ENCODE data around the gene TNFRSF19. TPM values are rescaled to one million over a fixed set of nuclear protein-coding genes. Genes with fewer than 3 reads are reported as not detected.

TNFRSF19 gene
- total RNA-seq, 1 donor from 2014 or later: 0.85 TPM

DNA sequence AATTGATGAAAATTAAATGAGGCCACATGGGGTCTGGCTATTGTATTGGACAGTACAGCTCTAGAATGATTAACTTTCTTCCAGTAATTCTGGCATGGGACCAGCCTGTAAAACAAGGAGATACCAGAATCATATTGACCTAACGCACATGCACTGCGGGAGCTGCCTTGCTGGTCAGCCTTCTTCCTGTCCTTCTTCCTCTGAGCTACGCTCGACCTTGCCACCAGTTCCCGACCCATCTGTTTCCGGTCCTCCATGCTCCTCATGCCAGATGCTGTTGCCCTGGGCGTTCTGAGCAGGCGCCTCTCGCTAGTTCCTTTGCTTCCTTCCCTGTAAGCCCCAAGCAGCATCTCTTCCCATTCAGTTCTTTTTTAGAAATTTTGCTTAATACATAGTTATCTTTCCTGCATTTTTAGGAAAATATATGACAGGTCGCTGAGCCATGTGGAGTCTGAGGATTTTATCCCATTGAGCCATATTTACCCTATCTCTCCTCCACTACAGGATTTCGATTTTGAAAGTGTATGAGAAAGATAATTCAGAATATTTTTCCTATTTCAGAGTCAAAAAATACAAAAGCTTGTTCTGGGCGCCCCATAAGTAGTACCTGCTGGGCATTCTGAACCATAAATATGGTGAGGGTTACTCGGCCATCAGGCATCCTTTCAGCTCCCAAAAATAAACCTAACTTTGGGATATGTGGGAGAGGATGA is 38.6 kb downstream of the TNFRSF19 start:
- no peaks in the 10 kb centered on the region for H3K27me3 ChIP-seq
- peak overlapping the region in 1 of 2 donors; percentile 29 for H3K4me3 ChIP-seq
- H3K27ac ChIP-seq: no peak overlapping the region
- no peaks in the 10 kb centered on the region for H3K36me3 ChIP-seq
- intact Hi-C loops (cut with DNase I): no loop called here
- H3K4me1 ChIP-seq: no peaks in the 10 kb centered on the region
- DNase-seq (ENCODE audit: low spot score in 2 of 2): peak in 1 of 2 donors; percentile 70
- TF ChIP-seq, protein P1, sequence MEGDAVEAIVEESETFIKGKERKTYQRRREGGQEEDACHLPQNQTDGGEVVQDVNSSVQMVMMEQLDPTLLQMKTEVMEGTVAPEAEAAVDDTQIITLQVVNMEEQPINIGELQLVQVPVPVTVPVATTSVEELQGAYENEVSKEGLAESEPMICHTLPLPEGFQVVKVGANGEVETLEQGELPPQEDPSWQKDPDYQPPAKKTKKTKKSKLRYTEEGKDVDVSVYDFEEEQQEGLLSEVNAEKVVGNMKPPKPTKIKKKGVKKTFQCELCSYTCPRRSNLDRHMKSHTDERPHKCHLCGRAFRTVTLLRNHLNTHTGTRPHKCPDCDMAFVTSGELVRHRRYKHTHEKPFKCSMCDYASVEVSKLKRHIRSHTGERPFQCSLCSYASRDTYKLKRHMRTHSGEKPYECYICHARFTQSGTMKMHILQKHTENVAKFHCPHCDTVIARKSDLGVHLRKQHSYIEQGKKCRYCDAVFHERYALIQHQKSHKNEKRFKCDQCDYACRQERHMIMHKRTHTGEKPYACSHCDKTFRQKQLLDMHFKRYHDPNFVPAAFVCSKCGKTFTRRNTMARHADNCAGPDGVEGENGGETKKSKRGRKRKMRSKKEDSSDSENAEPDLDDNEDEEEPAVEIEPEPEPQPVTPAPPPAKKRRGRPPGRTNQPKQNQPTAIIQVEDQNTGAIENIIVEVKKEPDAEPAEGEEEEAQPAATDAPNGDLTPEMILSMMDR (IDR thresholded peaks at IDR 0.05): no peak
- no peaks in the 10 kb centered on the region for H3K9me3 ChIP-seq

DNA sequence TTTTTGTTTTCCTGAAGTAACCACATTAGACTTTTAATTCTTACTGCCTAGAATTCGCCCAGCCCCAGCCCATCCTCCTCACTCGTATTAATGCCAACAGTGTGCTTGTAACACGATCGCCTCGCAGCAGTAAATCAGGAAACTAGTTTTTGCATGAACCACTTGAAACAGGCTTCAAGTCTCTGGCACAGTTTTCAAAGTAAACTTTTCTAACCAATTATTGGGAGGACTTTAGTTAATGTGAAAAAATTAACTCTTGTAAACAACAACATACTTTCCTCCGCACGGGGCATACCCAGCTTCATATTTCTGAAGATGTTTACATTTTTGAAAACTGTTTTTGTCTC is 39.2 kb downstream of the TNFRSF19 start:
- H3K36me3 ChIP-seq: no peaks in the 10 kb centered on the region
- peak overlapping the region in 1 of 2 donors; percentile 29 for H3K4me3 ChIP-seq
- TF ChIP-seq, protein P1 (IDR thresholded peaks at IDR 0.05): no peak
- H3K9me3 ChIP-seq: no peaks in the 10 kb centered on the region
- no peak overlapping the region for H3K27ac ChIP-seq
- intact Hi-C loops (cut with DNase I): no loop called here
- H3K4me1 ChIP-seq: no peaks in the 10 kb centered on the region
- H3K27me3 ChIP-seq: no peaks in the 10 kb centered on the region
- no peak for DNase-seq (ENCODE audit: low spot score in 2 of 2)

DNA sequence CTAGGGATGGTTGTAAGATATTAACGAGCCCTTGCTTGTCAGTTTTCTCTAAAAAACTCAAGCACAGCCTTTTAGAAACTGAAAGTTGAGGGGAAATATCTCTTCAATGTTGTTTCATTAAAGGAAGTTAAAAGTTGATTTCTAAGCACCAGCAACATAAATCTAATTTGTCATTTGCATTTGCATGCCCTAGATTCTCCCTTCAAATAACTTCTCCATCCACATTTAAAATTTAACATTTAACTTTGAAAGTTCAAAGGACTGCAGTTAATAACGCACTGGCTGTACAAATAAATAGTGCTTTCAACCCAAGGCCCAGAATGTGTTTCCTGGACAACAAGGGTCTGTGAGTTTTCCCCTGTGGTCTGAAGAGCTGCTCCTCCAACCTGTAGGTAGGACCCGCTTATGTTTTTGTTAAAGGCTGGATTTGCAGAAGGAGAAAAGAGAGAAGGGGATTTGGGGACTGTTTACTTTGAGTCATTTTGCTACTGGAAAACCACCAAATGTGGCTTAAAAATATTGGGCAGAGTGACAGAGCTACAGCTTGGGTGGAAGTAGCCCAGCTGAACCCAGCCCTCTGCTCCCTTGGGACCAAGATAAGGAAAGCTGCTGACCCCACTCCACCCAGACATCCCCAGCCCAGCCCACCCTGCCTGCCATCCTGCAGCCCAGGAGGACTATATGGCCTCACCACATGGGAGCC is 39.8 kb downstream of the TNFRSF19 start:
- no peaks in the 10 kb centered on the region for H3K9me3 ChIP-seq
- H3K4me1 ChIP-seq: no peaks in the 10 kb centered on the region
- H3K27me3 ChIP-seq: no peaks in the 10 kb centered on the region
- H3K27ac ChIP-seq: no peak overlapping the region
- TF ChIP-seq, protein P1 (IDR thresholded peaks at IDR 0.05): no peak
- intact Hi-C loops (cut with DNase I): loop anchor here (10.0 kb wide), 1 partner anchor 85 kb away; no protein-coding TSS in a partner anchor
- no peaks in the 10 kb centered on the region for H3K36me3 ChIP-seq
- peak overlapping the region in 1 of 2 donors; percentile 29 for H3K4me3 ChIP-seq
- DNase-seq (ENCODE audit: low spot score in 2 of 2): no peak

DNA sequence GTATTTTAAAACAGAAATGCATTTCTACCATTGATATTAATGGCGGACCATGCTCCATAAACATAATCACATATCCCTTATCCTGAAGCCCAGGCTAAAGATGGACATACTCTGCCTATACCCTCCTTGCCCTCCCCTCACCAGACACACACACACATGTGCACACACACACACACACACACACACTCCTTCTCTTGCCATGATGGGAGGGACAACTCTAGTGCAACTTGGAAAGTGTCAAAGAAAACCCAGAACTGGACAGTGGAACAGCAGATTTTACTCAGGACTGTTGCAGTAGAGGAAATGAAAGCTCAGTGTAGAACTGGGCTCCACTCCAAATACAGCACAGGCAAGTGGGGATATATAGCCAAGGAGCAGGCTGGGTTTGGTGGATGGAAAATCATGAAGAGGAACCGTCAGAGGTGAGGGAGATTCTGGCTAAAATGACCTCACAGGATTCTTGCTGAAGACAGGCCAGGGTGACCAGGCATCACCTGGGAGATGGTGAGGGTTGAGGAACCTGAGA is 40.8 kb downstream of the TNFRSF19 start:
- intact Hi-C loops (cut with DNase I): loop anchor here (10.0 kb wide), 1 partner anchor 86 kb away; no protein-coding TSS in a partner anchor
- Histone ChIP-seq H3K9me3 (no peaks in the 10 kb centered on the region), H3K4me3 (no peak overlapping the region), H3K4me1 (no peaks in the 10 kb centered on the region), H3K36me3 (no peaks in the 10 kb centered on the region), H3K27me3 (no peaks in the 10 kb centered on the region), H3K27ac (no peak overlapping the region)
- DNase-seq (ENCODE audit: low spot score in 2 of 2): no peak
- TF ChIP-seq, protein P1 (IDR thresholded peaks at IDR 0.05): no peak

DNA sequence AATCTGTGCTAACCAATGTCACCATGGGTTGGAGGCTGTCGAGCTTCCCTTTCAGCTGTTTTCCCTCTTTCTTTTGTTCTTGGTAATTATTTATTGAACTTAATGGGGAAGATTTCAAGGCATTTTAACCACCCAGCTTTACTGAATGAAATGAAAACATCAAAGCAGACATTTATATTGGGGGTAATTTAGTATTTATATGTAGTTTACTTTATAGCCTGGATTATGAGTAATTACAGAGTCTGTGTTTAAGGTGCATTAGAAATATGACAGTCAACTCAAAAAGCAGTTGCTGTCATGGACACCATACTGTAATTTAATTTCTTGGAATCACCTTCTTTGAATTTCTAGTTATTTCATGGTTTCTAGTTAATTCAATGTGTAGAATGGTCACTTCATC is 42.0 kb downstream of the TNFRSF19 start:
- intact Hi-C loops (cut with DNase I): loop anchor here (10.0 kb wide), 1 partner anchor 87 kb away; no protein-coding TSS in a partner anchor

More for the DNA sequence above, 42.0 kb downstream of the TNFRSF19 start:
- Histone ChIP-seq H3K27me3 (no peaks in the 10 kb centered on the region), H3K27ac (no peak overlapping the region), H3K9me3 (no peaks in the 10 kb centered on the region), H3K4me3 (no peak overlapping the region), H3K4me1 (no peaks in the 10 kb centered on the region), H3K36me3 (no peaks in the 10 kb centered on the region)
- TF ChIP-seq, protein P1 (IDR thresholded peaks at IDR 0.05): no peak
- DNase-seq (ENCODE audit: low spot score in 2 of 2): no peak
